WTC11 (cell line): ENCODE data around the gene SERTAD2. TPM values are rescaled to one million over a fixed set of nuclear protein-coding genes. Genes with fewer than 3 reads are reported as not detected.

Experiments
- ATAC-seq: fragments of 200-7000 bp; cut with Tn5 transposase; 2 replicates; pipeline ENCODE4 v1.10.0; 2021; ENCODE audit warnings: mild to moderate bottlenecking, moderate library complexity
- CTCF ChIA-PET: fragments of 300-600 bp; sonication (Branson Sonifier 250); formaldehyde crosslinking; loops from one replicate; lab custom pipeline; 2021; ENCODE audit warnings: antibody characterized with exemption; lab: Charles Lee
- POLR2A ChIA-PET: fragments of 350-600 bp; sonication (Branson Sonifier 250); formaldehyde crosslinking; loops from one replicate; lab custom pipeline; 2021; ENCODE audit warnings: antibody characterized with exemption; lab: Charles Lee
- DNase-seq: peaks from one replicate; pipeline ENCODE4 v3.0.0; 2021; ENCODE audit warnings: low spot score
- H3K27ac Mint-ChIP-seq: 2 replicates; pipeline ENCODE4 v1.8.0; 2021; ENCODE audit warnings: mixed read lengths
- H3K27me3 Mint-ChIP-seq: 2 replicates; pipeline ENCODE4 v1.8.0; 2021; ENCODE audit warnings: low read depth, mild to moderate bottlenecking, moderate library complexity, mixed read lengths
- H3K36me3 Mint-ChIP-seq: 2 replicates; pipeline ENCODE4 v1.8.0; 2021; ENCODE audit warnings: mixed read lengths
- H3K4me1 Mint-ChIP-seq: 2 replicates; pipeline ENCODE4 v1.8.0; 2022; ENCODE audit warnings: mixed read lengths
- H3K4me3 Mint-ChIP-seq: 2 replicates; pipeline ENCODE4 v1.8.0; 2021; ENCODE audit warnings: mild to moderate bottlenecking, moderate library complexity, mixed read lengths
- H3K9me3 Mint-ChIP-seq: 2 replicates; pipeline ENCODE4 v1.8.0; 2021; ENCODE audit warnings: mixed read lengths
- ATF1 ChIP-seq: sonication (generic); formaldehyde crosslinking; IDR thresholded peaks from 2 replicates; pipeline ENCODE4 v1.8.1; 2023; ENCODE audit warnings: mild to moderate bottlenecking, moderate library complexity, missing genetic modification reagents
- CDX4 ChIP-seq: fragments of 250-450 bp; sonication (Bioruptor Pico); IDR thresholded peaks from 2 replicates; pipeline ENCODE4 v1.9.0; 2021; ENCODE audit warnings: moderate library complexity, mild to moderate bottlenecking, inconsistent platforms, borderline replicate concordance
- CREM ChIP-seq: sonication (generic); formaldehyde crosslinking; IDR thresholded peaks from 2 replicates; pipeline ENCODE4 v1.8.1; 2022; ENCODE audit warnings: mild to moderate bottlenecking, missing genetic modification reagents, moderate library complexity
- CTCF ChIP-seq: fragments of 200-600 bp; IDR thresholded peaks from 2 replicates; pipeline ENCODE4 v1.8.0; 2022; ENCODE audit warnings: antibody characterized with exemption
- GTF2I ChIP-seq: fragments of 250-450 bp; sonication (Bioruptor Pico); conservative IDR thresholded peaks from 2 replicates; pipeline ENCODE4 v1.4.0; 2021; ENCODE audit warnings: mild to moderate bottlenecking
- IRF2 ChIP-seq: sonication (generic); formaldehyde crosslinking; IDR thresholded peaks from 2 replicates; pipeline ENCODE4 v1.8.0; 2022; ENCODE audit warnings: low read depth, missing genetic modification reagents, borderline replicate concordance
- NFE2L1 ChIP-seq: sonication (generic); formaldehyde crosslinking; IDR thresholded peaks from 2 replicates; pipeline ENCODE4 v1.8.1; 2023; ENCODE audit warnings: missing genetic modification reagents
- NR2C2 ChIP-seq: sonication (generic); formaldehyde crosslinking; IDR thresholded peaks from 2 replicates; pipeline ENCODE4 v1.8.0; 2022; ENCODE audit warnings: mild to moderate bottlenecking, missing genetic modification reagents
- NR3C1 ChIP-seq: sonication (generic); formaldehyde crosslinking; conservative IDR thresholded peaks from 2 replicates; pipeline ENCODE4 v1.8.1; 2023; ENCODE audit warnings: low read depth, mild to moderate bottlenecking, missing genetic modification reagents
- OVOL2 ChIP-seq: fragments of 250-450 bp; sonication (Bioruptor Pico); IDR thresholded peaks from 2 replicates; pipeline ENCODE4 v1.9.0; 2021; ENCODE audit warnings: mild to moderate bottlenecking, borderline replicate concordance
- SP1 ChIP-seq: sonication (generic); formaldehyde crosslinking; conservative IDR thresholded peaks from 2 replicates; pipeline ENCODE4 v1.8.1; 2022; ENCODE audit warnings: missing genetic modification reagents
- TCF7 ChIP-seq: sonication (generic); formaldehyde crosslinking; IDR thresholded peaks from 2 replicates; pipeline ENCODE4 v1.8.0; 2022; ENCODE audit warnings: mild to moderate bottlenecking, low read depth, missing genetic modification reagents, moderate library complexity
- ZNF232 ChIP-seq: sonication (generic); formaldehyde crosslinking; IDR thresholded peaks from 2 replicates; pipeline ENCODE4 v1.8.0; 2022; ENCODE audit warnings: mild to moderate bottlenecking, missing genetic modification reagents
- ZNF396 ChIP-seq: fragments of 250-450 bp; sonication (Bioruptor Pico); IDR thresholded peaks from 2 replicates; pipeline ENCODE4 v1.8.0; 2021; ENCODE audit warnings: mild to moderate bottlenecking, moderate library complexity, borderline replicate concordance
- ZNF416 ChIP-seq: fragments of 250-450 bp; sonication (Bioruptor Pico); IDR thresholded peaks from 2 replicates; pipeline ENCODE4 v1.9.0; 2021; ENCODE audit warnings: mild to moderate bottlenecking, inconsistent platforms
- ZNF423 ChIP-seq: fragments of 250-450 bp; sonication (Bioruptor Pico); IDR thresholded peaks from 2 replicates; pipeline ENCODE4 v2.1.2; 2022; ENCODE audit warnings: mild to moderate bottlenecking, moderate library complexity
- total RNA-seq: library from RNA; stranded (reverse); gene quantifications from 3 replicates; pipeline ENCODE4 v1.2.3, GENCODE V29; 2021
- TF ChIP-seq, protein P1 (sequence below): sonication (generic); formaldehyde crosslinking; IDR thresholded peaks from 2 replicates; pipeline ENCODE4 v1.8.0; 2023; ENCODE audit warnings: missing genetic modification reagents, mild to moderate bottlenecking, borderline replicate concordance
- TF ChIP-seq, protein P2 (sequence below): sonication (generic); formaldehyde crosslinking; IDR thresholded peaks from 2 replicates; pipeline ENCODE4 v1.8.1; 2022; ENCODE audit warnings: low read depth, missing genetic modification reagents, borderline replicate concordance
- TF ChIP-seq, protein P3 (sequence below): sonication (generic); formaldehyde crosslinking; conservative IDR thresholded peaks from 2 replicates; pipeline ENCODE4 v1.8.1; 2022; ENCODE audit warnings: mild to moderate bottlenecking, missing genetic modification reagents
- TF ChIP-seq, protein P4 (sequence below): fragments of 250-450 bp; sonication (Bioruptor Pico); IDR thresholded peaks from 2 replicates; pipeline ENCODE4 v1.9.0; 2021; ENCODE audit warnings: mild to moderate bottlenecking
- TF ChIP-seq, protein P5 (sequence below): sonication (generic); formaldehyde crosslinking; IDR thresholded peaks from 2 replicates; pipeline ENCODE4 v1.8.1; 2023; ENCODE audit warnings: mild to moderate bottlenecking, missing genetic modification reagents

The SERTAD2 gene
- total RNA-seq, 1 experiment from 2014 or later, result 7.9 TPM

- H3K4me1 Mint-ChIP-seq, result peaks cover 14% of the 10 kb centered on the region
- H3K9me3 Mint-ChIP-seq, result no peaks in the 10 kb centered on the region
- H3K4me3 Mint-ChIP-seq, result no peak overlapping the region
- ChIA-PET CTCF (interaction anchor here (0.8 kb wide), 1 partner anchor 12 kb away, joined by 3 read pairs; no protein-coding TSS in a partner anchor), POLR2A (no interaction called here)
- H3K36me3 Mint-ChIP-seq, result no peaks in the 10 kb centered on the region
- DNase-seq, result no peak
- no peak for ATAC-seq
- TF ChIP-seq NR2C2 (CRISPR knock-in tag), result no peak
- H3K27ac Mint-ChIP-seq, result no peak overlapping the region
- H3K27me3 Mint-ChIP-seq, result peaks cover 20% of the 10 kb centered on the region
These were observed 4.6 kb upstream of the SERTAD2 start for GRCh38 chr2:64658269-64658668.

GRCh38 chr2:64657411-64657810 lies 3.7 kb upstream of the SERTAD2 start:
- ATAC-seq (no peak), DNase-seq (no peak)
- H3K4me3 Mint-ChIP-seq, result no peak overlapping the region
- H3K9me3 Mint-ChIP-seq, result no peaks in the 10 kb centered on the region
- TF ChIP-seq GTF2I (CRISPR knock-in tag) (no peak), NR3C1 (no peak), NFE2L1 (no peak), ZNF416 (CRISPR knock-in tag) (no peak), OVOL2 (no peak), CREM (CRISPR knock-in tag) (no peak), ZNF232 (CRISPR knock-in tag) (no peak), CDX4 (CRISPR knock-in tag) (no peak), TCF7 (CRISPR knock-in tag) (no peak), ATF1 (no peak), SP1 (CRISPR knock-in tag) (no peak), CTCF (no peak), IRF2 (CRISPR knock-in tag) (no peak), ZNF423 (CRISPR knock-in tag) (no peak), ZNF396 (CRISPR knock-in tag) (no peak)
- TF ChIP-seq, protein P1, sequence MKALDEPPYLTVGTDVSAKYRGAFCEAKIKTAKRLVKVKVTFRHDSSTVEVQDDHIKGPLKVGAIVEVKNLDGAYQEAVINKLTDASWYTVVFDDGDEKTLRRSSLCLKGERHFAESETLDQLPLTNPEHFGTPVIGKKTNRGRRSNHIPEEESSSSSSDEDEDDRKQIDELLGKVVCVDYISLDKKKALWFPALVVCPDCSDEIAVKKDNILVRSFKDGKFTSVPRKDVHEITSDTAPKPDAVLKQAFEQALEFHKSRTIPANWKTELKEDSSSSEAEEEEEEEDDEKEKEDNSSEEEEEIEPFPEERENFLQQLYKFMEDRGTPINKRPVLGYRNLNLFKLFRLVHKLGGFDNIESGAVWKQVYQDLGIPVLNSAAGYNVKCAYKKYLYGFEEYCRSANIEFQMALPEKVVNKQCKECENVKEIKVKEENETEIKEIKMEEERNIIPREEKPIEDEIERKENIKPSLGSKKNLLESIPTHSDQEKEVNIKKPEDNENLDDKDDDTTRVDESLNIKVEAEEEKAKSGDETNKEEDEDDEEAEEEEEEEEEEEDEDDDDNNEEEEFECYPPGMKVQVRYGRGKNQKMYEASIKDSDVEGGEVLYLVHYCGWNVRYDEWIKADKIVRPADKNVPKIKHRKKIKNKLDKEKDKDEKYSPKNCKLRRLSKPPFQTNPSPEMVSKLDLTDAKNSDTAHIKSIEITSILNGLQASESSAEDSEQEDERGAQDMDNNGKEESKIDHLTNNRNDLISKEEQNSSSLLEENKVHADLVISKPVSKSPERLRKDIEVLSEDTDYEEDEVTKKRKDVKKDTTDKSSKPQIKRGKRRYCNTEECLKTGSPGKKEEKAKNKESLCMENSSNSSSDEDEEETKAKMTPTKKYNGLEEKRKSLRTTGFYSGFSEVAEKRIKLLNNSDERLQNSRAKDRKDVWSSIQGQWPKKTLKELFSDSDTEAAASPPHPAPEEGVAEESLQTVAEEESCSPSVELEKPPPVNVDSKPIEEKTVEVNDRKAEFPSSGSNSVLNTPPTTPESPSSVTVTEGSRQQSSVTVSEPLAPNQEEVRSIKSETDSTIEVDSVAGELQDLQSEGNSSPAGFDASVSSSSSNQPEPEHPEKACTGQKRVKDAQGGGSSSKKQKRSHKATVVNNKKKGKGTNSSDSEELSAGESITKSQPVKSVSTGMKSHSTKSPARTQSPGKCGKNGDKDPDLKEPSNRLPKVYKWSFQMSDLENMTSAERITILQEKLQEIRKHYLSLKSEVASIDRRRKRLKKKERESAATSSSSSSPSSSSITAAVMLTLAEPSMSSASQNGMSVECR (CRISPR knock-in tag), result no peak
- TF ChIP-seq, protein P2, sequence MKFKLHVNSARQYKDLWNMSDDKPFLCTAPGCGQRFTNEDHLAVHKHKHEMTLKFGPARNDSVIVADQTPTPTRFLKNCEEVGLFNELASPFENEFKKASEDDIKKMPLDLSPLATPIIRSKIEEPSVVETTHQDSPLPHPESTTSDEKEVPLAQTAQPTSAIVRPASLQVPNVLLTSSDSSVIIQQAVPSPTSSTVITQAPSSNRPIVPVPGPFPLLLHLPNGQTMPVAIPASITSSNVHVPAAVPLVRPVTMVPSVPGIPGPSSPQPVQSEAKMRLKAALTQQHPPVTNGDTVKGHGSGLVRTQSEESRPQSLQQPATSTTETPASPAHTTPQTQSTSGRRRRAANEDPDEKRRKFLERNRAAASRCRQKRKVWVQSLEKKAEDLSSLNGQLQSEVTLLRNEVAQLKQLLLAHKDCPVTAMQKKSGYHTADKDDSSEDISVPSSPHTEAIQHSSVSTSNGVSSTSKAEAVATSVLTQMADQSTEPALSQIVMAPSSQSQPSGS (CRISPR knock-in tag), result no peak
- TF ChIP-seq, protein P3, sequence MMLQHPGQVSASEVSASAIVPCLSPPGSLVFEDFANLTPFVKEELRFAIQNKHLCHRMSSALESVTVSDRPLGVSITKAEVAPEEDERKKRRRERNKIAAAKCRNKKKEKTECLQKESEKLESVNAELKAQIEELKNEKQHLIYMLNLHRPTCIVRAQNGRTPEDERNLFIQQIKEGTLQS (CRISPR knock-in tag), result no peak
- TF ChIP-seq, protein P4, sequence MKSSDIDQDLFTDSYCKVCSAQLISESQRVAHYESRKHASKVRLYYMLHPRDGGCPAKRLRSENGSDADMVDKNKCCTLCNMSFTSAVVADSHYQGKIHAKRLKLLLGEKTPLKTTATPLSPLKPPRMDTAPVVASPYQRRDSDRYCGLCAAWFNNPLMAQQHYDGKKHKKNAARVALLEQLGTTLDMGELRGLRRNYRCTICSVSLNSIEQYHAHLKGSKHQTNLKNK (CRISPR knock-in tag), result no peak
- TF ChIP-seq, protein P5, sequence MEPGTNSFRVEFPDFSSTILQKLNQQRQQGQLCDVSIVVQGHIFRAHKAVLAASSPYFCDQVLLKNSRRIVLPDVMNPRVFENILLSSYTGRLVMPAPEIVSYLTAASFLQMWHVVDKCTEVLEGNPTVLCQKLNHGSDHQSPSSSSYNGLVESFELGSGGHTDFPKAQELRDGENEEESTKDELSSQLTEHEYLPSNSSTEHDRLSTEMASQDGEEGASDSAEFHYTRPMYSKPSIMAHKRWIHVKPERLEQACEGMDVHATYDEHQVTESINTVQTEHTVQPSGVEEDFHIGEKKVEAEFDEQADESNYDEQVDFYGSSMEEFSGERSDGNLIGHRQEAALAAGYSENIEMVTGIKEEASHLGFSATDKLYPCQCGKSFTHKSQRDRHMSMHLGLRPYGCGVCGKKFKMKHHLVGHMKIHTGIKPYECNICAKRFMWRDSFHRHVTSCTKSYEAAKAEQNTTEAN, result no peak
- POLR2A ChIA-PET, result interaction anchor here (0.5 kb wide), 1 partner anchor 129 kb away, joined by 6 read pairs; no protein-coding TSS in a partner anchor
- H3K36me3 Mint-ChIP-seq, result no peaks in the 10 kb centered on the region
- peaks cover 18% of the 10 kb centered on the region for H3K4me1 Mint-ChIP-seq
- no peak overlapping the region for H3K27ac Mint-ChIP-seq
- peaks cover 23% of the 10 kb centered on the region for H3K27me3 Mint-ChIP-seq
- CTCF ChIA-PET, result interaction anchor here (0.6 to 0.9 kb wide), 2 partner anchors 11 to 30 kb away, joined by 3 read pairs; no protein-coding TSS in a partner anchor
